ENCODE data around the gene MYOC.
"Not testable (repeated sequence)": the region's sequence is repeated elsewhere in the genome, so short reads cannot be mapped to it uniquely, and the experiment has no call there.

The MYOC gene

DNA sequence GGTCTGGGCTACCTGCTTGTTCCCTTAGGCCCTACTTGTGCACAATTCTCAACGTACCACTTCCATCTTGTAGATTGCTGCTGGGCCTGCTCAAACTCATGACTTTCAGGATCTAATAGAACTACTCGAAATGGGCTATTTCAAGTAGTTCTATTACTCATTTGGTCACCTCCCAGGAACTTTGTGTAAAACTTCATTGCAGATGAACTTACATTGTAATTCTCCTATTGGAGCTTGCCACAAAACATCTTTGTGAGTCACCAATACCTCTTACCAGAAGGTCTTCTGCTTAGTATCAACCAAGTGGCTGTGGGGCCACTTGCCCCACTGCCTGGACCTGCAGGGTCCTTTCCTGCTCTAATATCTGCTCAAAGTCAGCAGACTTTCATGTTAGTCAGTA is 41.2 kb downstream of the MYOC start:
- no peak for DNase-seq (ENCODE audit: low read depth)
- no peak overlapping the region for H3K4me3 ChIP-seq (ENCODE audit: low read depth, low read length)
- TF ChIP-seq, protein P1, sequence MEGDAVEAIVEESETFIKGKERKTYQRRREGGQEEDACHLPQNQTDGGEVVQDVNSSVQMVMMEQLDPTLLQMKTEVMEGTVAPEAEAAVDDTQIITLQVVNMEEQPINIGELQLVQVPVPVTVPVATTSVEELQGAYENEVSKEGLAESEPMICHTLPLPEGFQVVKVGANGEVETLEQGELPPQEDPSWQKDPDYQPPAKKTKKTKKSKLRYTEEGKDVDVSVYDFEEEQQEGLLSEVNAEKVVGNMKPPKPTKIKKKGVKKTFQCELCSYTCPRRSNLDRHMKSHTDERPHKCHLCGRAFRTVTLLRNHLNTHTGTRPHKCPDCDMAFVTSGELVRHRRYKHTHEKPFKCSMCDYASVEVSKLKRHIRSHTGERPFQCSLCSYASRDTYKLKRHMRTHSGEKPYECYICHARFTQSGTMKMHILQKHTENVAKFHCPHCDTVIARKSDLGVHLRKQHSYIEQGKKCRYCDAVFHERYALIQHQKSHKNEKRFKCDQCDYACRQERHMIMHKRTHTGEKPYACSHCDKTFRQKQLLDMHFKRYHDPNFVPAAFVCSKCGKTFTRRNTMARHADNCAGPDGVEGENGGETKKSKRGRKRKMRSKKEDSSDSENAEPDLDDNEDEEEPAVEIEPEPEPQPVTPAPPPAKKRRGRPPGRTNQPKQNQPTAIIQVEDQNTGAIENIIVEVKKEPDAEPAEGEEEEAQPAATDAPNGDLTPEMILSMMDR (IDR thresholded peaks at IDR 0.05; ENCODE audit: low read depth, low read length, missing control alignments): no peak
- in situ Hi-C loops (cut with HindIII; ENCODE audit: low sequenced_read_pairs): no loop called here

DNA sequence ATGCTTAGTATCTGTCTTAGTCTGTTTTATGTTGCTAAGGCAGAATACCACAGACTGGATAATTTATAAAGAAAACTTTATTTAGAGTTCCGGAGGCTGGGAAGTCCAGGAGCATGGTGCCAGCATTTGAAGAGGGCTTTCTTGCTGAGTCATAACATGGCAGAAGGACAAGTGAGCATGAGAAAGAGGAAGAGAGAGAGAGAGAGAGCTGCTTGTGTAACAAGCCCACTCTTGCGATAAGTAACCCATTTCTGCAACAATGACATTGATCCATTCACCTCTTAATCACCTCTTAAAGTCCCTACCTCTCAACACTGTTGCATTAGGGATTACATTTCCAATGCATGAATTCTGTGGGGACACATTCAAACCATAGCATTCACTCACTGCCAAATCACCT is 42.1 kb downstream of the MYOC start:
- no peak overlapping the region for H3K4me3 ChIP-seq (ENCODE audit: low read depth, low read length)
- in situ Hi-C loops (cut with HindIII; ENCODE audit: low sequenced_read_pairs): no loop called here
- no peak for DNase-seq (ENCODE audit: low read depth)
- TF ChIP-seq, protein P1 (IDR thresholded peaks at IDR 0.05; ENCODE audit: low read depth, low read length, missing control alignments): no peak

DNA sequence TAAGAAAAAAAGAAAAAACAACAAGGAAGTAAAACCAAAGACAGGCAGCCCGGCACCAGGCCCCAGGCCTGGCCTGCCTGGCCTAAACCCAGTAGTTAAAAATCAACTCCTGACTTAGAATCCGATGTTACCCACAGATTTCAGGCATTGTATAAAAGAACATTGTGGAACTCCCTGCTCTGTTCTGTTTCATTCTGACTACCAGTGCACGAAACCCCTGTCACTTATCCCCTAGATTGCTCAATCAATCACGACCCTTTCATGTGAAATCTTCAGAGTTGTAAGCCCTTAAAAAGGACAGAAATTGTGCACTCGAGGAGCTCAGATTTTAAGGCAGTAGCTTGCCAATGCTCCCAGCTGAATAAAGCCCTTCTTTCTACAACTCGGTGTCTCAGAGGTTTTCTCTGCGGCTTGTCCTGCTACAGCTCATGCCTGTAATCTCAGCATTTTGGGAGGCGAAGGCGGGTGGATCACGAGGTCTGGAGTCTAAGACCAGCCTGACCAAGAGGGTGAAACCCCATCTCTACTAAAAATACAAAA is 46.0 kb downstream of the MYOC start:
- DNase-seq (ENCODE audit: low read depth): no peak
- TF ChIP-seq, protein P1 (IDR thresholded peaks at IDR 0.05; ENCODE audit: low read depth, low read length, missing control alignments): no peak
- in situ Hi-C loops (cut with HindIII; ENCODE audit: low sequenced_read_pairs): no loop called here
- H3K4me3 ChIP-seq (ENCODE audit: low read depth, low read length): no peak overlapping the region

DNA sequence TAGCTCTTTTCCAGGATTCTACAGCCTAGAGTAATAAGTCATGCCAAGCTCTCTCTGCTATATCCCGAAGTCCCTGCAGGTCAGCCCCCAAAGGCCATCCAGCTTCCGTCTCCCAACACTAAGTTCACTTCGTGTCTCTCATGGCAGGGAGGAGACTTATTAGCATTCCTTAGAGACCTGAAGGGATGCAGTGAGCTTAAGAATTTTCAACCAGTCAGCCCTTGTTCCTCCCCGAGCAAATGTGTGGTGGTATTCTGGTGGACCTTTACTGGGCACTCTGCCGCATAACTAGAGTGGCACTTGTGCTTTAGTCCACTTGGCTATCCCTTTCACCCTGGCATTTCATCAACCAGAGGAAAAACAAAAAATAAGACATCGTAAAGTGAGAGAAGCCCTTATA is 49.4 kb downstream of the MYOC start:
- H3K4me3 ChIP-seq (ENCODE audit: low read depth, low read length); in situ Hi-C loops (cut with HindIII; ENCODE audit: low sequenced_read_pairs); DNase-seq (ENCODE audit: low read depth): not testable (repeated sequence)

DNA sequence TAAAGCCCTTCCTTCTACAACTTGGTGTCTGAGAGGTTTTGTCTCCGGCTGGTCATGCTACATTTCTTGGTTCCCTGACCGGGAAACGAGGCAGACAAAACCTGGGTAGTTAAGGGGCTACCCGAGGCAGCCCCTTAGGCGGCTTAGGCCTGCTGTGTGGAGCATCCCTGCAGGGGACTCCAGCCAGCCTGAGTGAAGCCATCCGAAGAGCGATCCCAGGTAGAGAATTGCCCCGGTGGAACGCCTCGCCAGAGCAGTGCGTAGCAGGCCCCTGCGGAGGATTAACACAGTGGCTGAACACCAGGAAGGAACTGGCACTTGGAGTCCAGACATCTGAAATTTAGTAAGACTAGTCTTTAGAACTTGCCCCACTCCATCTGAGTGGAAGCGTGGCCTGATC is 51.6 kb downstream of the MYOC start:
- DNase-seq (ENCODE audit: low read depth): no peak
- in situ Hi-C loops (cut with HindIII; ENCODE audit: low sequenced_read_pairs): no loop called here
- TF ChIP-seq, protein P1 (IDR thresholded peaks at IDR 0.05; ENCODE audit: low read depth, low read length, missing control alignments): no peak
- H3K4me3 ChIP-seq (ENCODE audit: low read depth, low read length): no peak overlapping the region

DNA sequence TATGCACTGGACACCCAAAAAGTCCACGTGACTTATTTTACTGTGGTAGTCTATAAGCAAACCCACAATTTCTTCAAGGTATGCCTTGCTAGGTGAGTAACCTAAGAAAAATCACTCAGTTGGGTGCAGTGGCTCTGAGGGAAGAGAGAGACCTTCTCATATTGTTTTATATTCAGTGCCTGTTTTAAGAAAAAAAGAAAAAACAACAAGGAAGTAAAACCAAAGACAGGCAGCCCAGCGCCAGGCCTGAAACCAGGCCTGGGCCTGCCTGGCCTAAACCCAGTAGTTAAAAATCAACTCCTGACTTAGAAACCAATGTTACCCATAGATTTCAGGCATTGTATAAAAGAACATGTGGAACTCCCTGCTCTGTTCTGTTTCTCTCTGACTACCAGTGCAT is 52.2 kb downstream of the MYOC start:
- DNase-seq (ENCODE audit: low read depth); in situ Hi-C loops (cut with HindIII; ENCODE audit: low sequenced_read_pairs): not testable (repeated sequence)

DNA sequence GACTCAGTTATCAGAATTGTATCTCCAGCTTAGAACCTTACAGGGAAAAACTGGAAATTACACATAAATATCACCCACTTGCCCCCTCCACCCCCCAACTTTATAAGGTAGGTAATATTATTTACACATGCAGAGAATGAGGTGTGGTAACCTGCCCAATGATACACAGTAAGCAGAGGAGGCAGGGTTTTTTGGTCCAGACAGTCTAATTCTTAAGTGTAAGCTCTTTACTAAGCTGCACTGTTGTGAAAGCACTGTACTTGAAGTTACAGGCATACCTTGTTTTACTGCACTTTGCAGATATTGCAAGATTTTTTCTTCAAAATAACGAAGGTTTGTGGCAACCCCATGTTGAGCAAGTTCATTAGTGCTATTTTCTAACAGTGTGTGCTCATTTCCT is 55.3 kb downstream of the MYOC start:
- no peak for DNase-seq (ENCODE audit: low read depth)
- TF ChIP-seq, protein P1 (IDR thresholded peaks at IDR 0.05; ENCODE audit: low read depth, low read length, missing control alignments): no peak
- in situ Hi-C loops (cut with HindIII; ENCODE audit: low sequenced_read_pairs): no loop called here
- no peak overlapping the region for H3K4me3 ChIP-seq (ENCODE audit: low read depth, low read length)

More for the DNA sequence above, 52.2 kb downstream of the MYOC start:
- not testable (repeated sequence) for H3K4me3 ChIP-seq (ENCODE audit: low read depth, low read length)

DNA sequence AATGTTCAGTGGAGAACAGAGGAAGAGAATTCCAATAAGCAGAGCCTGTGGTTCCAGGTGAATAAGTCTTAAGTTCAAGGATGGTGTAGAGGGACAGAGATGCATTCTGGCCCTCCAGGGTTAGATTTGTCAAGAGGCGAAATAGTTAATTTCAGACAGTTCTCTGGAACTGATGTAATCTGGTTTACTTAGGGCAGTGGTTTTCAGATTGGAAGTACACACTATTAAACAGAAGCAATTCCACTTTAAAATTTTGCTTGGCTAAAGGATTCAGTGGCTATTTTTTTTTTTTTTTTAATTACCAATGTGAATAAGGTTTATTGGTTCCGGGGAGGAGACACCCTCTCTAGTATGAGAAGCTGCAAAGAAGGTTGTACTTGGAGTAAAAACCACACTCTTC is 55.8 kb downstream of the MYOC start:
- TF ChIP-seq, protein P1 (IDR thresholded peaks at IDR 0.05; ENCODE audit: low read depth, low read length, missing control alignments): no peak
- in situ Hi-C loops (cut with HindIII; ENCODE audit: low sequenced_read_pairs): no loop called here
- no peak for DNase-seq (ENCODE audit: low read depth)
- no peak overlapping the region for H3K4me3 ChIP-seq (ENCODE audit: low read depth, low read length)

All from astrocyte of the cerebellum (primary cell).